ENCODE results near the gene SFMBT2.

Gene SFMBT2

GRCh38 chr10:7170626-7171322 lies 240.1 kb downstream of the SFMBT2 start:
- no peak for DNase-seq

- DNase-seq = no peak
These were observed 242.4 kb downstream of the SFMBT2 start for GRCh38 chr10:7168414-7168813.

GRCh38 chr10:7165500-7166177 lies 245.2 kb downstream of the SFMBT2 start:
- DNase-seq = no peak

- no peak for DNase-seq
These were observed 245.9 kb downstream of the SFMBT2 start for GRCh38 chr10:7164955-7165354.

GRCh38 chr10:7162331-7162730 lies 248.5 kb downstream of the SFMBT2 start:
- no peak for DNase-seq

GRCh38 chr10:7161484-7162250 lies 249.2 kb downstream of the SFMBT2 start:
- no peak for DNase-seq

GRCh38 chr10:7159928-7160327 lies 250.9 kb downstream of the SFMBT2 start:
- DNase-seq = no peak

GRCh38 chr10:7159517-7159916 lies 251.3 kb downstream of the SFMBT2 start:
- DNase-seq = no peak

GRCh38 chr10:7157091-7157490 lies 253.7 kb downstream of the SFMBT2 start:
- DNase-seq = no peak

GRCh38 chr10:7153750-7154149 lies 257.1 kb downstream of the SFMBT2 start:
- no peak for DNase-seq

GRCh38 chr10:7152982-7153381 lies 257.9 kb downstream of the SFMBT2 start:
- DNase-seq = no peak

- no peak for DNase-seq
These were observed 258.5 kb downstream of the SFMBT2 start for GRCh38 chr10:7152341-7152740.

GRCh38 chr10:7151538-7151937 lies 259.3 kb downstream of the SFMBT2 start:
- DNase-seq = no peak

- no peak for DNase-seq
These were observed 260.5 kb downstream of the SFMBT2 start for GRCh38 chr10:7150349-7150748.

GRCh38 chr10:7146189-7146588 lies 264.6 kb downstream of the SFMBT2 start:
- DNase-seq = no peak

GRCh38 chr10:7136016-7136415 lies 274.8 kb downstream of the SFMBT2 start:
- DNase-seq = no peak

GRCh38 chr10:7135188-7135587 lies 275.6 kb downstream of the SFMBT2 start:
- no peak for DNase-seq

GRCh38 chr10:7134448-7134847 lies 276.4 kb downstream of the SFMBT2 start:
- DNase-seq = no peak

- no peak for DNase-seq
These were observed 276.9 kb downstream of the SFMBT2 start for GRCh38 chr10:7133958-7134357.

GRCh38 chr10:7133278-7133677 lies 277.6 kb downstream of the SFMBT2 start:
- no peak for DNase-seq

- no peak for DNase-seq
These were observed 280.5 kb downstream of the SFMBT2 start for GRCh38 chr10:7130191-7130911.

GRCh38 chr10:7123774-7124173 lies 287.1 kb downstream of the SFMBT2 start:
- no peak for DNase-seq

GRCh38 chr10:7122561-7122960 lies 288.3 kb downstream of the SFMBT2 start:
- no peak for DNase-seq

Data from NCI-H2029 treated with DMSO at 0.1 percent for 48 hours (cell line).